GM18868 (cell line): ENCODE measurements around the gene PPP6R3.
"Not testable (repeated sequence)": the region's sequence is repeated elsewhere in the genome, so short reads cannot be mapped to it uniquely, and the experiment has no call there.

ENCODE experiments used
- ATAC-seq: cut with Tn5 transposase; IDR thresholded peaks from one replicate; pipeline ENCODE4 v1.9.1; 2021; ENCODE audit warnings: mild to moderate bottlenecking, moderate library complexity; ENCODE audit not compliant: unreplicated experiment

PPP6R3 gene

DNA sequence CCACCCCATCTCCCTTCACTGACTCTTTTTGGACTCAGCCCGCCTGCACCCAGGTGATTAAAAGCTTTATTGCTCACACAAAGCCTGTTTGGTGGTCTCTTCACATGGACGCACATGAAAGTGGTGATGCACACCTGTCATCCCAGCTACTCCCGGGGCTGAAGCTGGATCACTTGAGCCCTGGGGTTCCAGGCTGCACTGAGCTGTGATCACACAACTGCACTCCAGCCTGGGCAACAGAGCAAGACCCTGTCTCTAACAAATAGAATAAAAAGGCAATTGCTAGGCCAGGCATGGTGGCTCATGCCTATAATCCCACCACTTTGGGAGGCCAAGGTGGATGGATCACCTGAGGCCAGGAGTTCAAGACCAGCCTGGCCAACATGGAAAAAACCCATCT lies 178.8 kb downstream of the PPP6R3 start:
- not testable (repeated sequence) for ATAC-seq

DNA sequence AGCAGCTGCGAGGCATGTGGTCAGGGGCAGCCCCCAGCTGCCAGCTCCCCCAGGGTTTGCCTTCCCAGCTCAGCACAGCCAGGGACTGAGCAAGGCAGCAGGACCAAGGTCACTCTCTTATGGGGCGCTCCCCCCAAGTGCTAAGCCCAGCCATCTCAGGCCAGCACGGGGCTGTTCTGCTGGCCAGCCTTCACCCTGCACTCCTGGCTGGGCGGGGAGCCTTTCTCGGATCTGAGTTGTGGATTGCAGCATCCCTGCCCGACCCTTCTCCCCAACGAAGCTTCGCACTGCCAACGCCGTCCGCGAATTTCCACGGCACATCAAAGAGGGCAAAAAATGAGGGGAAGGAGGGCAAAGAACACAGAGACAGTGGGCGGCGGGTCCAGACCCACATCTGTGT lies 181.3 kb downstream of the PPP6R3 start:
- ATAC-seq = no peak

DNA sequence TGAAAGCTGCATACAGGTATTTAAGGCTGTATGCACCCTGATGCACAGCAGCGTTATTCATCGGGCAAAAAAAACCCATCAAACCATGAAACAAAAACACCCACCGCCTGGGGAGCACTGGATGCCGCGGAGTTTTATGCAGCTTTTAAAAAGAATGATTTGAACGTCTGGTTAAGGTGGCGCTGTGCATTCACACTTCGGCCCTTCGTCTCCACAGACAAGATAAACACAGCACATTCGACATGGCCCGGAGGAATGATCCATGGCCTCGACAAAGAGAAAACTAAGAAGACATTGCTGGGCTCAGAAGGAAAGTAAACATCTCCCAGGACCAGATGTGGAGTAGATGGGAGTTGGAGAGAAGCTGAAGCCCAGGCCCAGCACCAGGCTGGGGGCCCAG lies 183.0 kb downstream of the PPP6R3 start:
- ATAC-seq = no peak

DNA sequence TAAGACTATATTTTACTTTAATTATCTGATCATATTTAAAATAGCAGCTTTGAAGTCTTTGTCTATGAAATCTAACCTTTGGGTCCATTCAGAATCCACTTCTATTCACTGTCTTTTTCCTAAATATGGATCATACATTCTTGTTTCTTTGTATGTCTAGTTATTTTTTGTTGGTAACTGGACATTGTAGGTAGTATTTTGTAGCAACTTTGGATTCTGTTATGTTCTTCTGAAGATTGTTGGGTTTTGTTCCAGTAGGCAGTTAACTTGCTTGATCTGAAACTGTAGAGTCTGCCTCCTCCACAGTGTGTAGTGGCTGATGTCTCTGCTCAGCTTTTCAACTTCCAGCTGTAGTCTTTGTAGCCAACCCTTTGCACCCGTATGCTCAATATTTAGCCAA lies 186.3 kb downstream of the PPP6R3 start:
- ATAC-seq = no peak

DNA sequence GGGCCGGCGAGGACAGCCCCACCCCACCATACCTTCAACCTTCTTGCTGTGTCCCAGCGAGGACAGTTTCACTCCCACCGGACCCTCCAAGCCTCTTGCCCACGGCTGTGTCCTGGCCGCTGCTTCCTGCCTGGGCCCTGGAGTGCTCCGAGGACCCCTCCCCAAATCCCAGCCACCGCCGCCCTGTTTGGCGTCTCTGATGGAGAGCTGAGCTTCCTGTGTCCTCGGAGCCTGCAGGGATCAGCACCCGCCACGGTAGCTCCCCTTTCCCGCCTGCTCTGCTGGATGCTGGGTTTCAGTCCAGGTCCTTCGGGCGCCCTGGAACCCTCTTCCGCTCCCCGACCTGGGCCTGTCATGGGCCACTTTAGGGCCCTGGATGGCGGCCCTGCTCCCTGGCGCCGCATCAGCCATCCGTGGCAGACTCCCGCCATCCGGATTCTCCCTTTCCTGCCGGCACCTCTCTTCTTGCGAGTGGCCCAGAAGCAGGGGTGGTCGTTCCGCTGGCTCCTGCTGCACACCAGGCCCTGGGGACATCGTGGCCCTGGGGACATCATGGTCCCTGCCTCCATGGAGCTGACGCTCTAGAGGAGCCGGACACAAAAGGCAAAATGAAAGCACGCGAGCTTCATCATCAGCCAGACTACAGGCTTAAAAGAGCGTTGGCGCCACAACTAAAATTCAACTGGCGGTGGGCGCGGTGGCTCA lies 189.5 kb downstream of the PPP6R3 start:
- ATAC-seq = no peak

DNA sequence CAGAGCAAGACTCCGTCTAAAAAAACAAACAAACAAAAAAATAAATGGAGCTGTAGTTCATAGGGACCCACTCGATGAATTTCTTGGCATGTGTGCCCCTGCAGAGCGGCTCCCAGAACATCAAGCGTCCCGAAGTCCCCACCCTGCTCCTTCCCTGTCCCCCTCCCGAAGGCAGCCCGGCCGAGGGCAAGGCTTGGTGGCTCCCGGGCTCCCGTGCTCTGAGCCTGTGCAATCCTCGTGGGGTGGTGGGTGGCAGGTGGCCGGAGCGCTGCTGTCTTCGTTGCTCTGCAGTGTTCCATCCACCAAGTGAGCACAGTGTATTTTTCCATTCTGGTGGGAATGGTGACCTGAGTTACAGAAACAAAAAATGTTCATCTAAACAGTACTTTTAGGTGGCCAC lies 190.2 kb downstream of the PPP6R3 start:
- no peak for ATAC-seq

DNA sequence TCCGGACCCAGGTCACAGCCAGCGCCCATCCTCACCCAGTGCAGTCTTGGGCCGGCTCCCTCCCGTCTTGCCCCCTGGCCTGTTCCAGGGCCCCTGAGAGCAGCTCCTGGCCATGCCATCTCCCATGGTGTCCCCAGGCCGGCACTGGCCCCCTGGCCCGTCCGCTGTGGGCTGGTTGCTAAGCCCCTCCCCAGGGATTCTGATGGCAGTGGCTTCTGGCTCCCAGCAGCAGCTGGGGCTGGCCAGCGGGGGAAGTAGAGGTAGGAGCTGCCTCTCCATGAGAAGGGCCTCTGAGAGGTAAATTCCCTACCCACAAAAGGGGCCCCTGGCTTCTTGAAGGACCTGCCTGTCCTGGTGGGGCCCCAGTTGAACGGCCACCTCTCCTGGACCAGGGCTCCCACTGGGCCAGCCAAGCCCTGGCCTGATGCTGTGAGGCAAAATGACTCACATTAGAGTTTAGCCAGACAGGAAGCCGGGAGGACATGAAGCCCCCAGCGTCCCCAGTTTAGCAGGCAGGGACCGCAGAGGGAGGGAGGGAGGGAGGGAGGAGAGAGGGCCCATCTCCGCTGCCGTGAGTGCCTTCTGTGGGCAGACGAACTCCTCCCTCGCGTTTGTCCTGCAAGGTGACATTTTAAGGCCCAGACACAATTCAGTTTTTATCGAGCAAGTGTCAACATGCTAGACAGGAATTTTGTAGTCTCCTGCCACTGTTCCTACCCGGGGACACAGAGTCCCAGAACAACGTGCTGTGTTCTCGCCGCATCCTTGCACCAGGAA lies 190.8 kb downstream of the PPP6R3 start:
- ATAC-seq = no peak

DNA sequence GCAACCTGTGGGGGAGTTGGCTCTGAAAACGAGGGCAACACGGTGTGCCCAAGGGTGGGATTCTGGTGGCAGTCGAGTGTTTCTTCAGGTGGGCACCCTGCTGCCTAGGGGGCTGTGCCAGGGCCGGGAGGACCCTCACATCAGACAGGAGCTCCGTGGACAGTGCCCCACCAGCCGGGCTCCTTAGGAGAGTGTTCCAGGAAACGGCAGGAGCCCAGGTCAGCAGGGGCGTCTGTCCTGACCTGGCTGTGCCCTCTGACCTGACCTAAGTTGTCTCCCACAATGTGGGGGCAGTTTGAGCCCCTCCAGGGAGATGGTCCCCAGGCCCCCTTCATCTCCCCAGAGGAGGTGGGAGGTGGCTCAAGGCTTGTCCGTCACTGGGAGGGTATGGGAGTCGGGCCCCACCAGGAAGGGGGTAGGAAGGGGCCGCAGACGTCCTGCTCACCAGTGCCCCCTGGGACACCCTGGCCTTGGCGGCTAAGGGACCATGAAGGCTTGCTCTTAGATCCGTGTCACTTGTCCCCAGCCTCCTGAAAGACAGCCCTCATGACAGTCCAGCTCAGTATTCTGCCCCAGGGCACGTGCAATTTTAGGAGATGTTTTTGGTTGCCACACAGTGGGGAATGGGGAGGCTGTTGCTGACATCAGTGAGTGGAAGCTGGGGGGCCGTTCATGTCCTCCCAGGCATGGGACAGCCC lies 191.6 kb downstream of the PPP6R3 start:
- ATAC-seq = no peak

DNA sequence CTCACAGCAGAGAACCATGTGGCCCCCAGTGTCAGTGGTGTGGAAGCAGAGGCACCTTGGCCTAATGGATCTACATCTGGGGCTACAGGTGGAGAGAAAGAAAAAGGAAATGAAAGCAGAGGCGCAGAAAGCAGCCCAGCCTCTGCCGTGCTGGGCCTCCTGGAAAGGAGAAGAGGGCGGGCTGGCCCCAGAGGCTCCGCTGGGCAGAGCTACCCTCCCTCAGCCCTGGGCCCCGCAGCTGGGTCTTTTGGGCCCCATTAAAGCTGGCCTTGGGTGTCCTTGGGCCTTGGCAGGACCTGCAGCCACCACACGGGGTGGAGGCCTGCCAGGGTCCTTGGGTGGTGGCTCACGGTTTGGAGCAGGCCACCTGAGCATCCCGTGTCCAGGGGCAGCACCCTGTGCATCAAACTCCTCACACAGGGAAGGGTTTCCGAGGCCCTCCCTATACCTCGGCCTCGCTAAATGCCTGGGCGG lies 192.2 kb downstream of the PPP6R3 start:
- no peak for ATAC-seq

DNA sequence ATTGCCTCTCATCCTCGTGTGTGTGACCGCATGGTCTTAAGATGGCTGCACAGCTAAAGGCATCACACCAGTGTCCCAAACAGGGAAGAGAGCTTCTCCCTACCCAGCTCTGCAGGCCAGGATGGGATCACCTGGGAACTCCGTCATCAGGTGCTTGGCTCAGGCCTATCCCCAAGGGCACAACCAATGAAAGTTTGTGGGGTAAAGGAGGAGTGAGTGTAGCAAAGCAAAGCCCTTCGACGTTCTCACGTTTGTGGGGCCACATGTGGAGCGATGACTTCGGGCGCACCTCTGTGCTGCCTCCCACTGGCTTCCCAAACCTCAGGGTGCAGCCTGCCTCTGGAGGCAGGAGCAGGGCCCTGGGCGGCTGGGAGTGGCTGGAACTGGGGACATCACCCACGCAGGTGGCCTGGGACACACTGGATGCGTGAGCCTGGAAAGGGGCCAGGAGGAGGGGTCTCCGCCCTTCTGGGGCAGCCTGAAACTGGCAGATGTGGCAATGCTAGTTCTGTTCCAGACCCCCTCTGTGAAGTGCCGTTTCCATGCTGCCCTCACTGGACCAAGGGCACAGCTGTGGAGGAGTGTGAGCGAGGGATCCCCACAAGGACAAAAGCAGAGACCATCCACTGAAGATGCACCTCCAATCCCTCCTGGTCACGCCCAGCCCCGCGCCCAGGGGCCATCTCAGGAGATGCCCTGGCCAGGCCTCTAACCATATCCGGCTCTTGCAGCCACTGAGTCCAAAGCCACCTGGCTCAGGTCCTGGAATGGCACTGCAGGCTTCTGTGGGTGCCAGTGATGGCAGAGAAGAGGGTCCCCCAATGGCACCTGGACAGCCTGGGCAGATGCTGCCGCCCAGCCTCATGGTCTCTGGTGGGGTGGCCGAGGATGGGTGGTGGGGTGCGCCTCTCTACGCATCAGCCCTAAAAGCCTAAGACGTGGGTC lies 193.2 kb downstream of the PPP6R3 start:
- ATAC-seq = no peak

DNA sequence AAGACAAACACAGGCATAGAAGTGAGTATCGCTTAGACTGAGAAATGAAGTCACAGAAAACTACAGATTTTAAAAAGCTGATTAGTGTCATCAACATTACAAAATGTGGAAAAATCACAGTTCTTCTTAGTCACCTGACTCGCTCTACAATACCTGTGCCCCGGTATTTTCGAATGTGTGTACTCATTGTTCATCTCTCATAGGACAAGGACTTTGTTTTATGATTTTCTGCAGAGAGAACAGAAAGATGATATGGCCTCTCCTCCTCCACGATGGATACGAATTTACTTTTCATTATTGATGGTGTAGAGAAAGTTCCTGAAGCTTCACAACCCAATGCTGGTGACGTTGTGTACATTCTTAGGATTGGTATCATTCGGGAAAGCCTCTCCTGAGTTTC lies 194.4 kb downstream of the PPP6R3 start:
- ATAC-seq = no peak

DNA sequence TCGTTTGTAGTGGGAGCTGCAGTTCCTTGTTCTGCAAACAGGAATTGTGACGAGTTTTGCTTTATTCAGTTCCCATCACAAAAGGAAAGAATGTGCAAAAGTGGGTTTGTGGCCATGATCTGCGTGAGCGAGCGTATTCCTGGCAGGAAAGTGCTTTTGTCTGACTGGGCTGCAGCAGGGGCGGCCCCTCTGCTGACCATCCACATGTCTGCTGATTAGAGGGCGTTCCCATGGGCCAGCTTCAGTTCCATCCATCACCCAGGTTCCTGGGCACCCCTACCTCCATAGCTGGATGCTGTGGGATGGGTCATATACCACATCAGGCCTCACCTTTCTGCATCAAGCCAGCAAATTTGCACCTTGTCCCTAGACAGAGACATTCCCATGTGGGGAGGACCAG lies 194.9 kb downstream of the PPP6R3 start:
- no peak for ATAC-seq

DNA sequence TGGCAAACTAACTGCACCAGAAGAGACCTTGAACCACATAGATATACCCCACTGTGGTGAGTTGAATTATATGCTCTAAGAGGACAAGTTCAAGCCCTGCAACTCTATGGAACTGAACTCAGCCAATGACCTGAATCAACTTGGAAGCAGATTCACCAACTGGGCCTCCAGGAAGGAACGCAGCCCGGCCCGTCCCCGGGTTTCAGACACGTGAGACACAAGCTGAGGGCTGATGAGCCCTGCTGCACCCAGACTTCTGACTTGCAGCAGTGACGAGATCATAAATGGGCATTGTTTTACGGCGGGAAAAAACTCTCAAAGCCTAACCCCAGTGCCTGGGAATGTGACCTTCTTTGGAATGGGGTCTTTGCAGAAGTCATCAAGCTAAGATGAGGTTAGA lies 195.3 kb downstream of the PPP6R3 start:
- ATAC-seq = no peak

DNA sequence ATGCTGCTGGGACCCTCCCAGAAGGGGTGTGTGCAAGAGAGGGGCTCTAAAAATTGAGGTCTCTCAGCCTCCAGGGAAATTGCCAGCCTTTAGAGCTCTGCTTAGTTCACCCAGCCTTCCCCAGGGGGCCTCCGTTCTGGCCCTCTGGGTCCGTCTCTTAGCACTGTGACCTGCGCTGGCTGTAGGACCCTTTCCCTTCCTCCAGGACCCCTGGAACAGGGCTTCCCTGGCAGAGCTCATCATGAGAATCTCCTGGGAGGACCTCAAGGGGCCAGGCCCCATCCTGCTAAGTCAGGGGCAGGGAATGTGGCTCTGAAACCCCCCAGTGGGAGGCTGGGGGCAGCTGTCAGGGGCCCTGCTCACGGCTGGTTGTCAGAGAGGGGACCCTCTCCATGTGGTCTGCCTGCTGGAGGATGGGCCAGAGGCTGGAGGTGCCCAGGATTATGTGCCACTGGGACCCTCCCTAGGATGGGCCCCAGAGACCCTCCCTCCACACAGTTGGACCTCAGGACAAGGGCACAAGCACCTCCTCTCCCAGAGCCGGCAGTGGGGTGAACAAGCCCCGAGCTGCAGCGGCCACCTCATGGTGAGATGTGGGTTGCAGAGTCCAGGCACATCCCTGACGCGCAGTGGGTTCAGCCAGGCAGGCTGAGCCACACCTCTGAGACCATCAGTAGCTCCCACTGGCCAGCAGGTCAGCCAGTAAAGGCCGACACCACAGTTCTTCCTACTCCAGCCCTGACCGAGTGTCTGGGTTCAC lies 196.6 kb downstream of the PPP6R3 start:
- no peak for ATAC-seq

DNA sequence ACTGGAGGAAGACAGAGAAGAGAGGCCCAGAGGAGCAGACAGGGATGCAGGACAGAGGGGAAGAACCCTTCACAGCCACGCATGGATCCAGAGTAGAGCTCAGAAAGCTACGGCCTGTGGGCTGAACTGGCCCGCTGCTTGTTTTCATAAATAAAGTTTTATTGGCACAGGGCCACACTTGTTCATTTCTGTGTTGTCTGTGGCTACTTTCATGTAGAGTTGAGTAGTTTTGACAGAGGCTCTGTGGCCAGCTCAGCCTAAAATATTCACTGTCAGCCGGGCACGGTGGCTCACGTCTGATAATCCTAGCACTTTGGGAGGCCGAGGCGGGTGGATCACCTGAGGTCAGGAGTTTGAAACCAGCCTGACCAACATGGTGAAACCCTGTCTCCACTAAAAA lies 197.5 kb downstream of the PPP6R3 start:
- no peak for ATAC-seq

DNA sequence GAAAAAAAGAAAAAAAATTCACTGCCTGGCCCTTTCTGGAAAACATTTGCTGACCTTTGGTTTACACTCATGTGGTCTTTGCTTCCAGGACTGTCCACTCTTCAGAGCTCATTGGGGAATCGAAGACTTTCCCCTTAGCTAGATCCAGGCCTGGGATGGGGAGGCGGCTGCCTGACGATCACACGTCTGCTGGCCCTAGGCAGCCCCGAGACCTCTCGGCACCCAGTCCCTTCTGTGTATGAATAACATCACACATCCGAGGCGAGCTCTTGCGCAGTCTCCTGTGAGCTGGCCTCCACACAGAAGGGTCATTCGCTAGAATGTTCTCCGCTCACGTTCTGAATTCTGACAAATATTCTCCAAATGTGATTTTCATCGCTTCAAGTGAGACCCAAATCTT lies 198.1 kb downstream of the PPP6R3 start:
- ATAC-seq = no peak

DNA sequence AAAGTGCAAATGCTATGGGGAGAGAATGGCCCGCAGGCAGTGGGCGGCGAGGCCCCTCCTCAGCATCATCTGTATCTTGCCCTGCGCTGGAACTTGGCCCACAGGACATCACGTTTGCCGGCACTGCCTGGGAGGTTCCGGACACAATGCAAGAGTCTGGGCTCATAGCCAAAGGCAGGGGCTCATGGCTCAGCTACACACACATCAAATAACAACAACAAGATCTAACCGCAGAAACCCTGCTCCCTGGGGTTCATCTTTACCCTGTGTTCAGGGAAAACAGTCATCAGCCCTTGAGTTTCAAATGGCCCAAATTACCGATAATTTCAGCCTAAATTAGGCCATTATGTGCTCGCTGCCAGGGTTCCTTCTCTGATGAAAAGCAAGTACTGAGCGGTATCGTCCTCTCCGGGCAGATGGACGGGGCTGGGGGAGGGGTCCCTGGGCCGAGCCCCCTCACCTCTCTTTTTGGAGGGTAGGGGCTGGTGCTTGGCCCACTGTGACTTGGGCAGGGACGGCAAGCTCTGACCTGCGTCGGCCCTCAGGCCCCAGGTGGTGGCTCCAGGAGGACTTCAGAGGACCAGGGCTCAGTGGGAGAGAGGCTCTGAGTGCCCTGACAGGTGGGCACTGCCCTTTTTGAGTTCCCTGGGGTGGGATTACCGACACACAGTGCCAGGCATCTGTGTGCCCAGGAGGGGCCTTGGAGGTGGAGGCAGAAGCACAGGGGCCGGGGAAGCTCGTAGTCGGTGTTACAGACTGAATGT lies 198.8 kb downstream of the PPP6R3 start:
- no peak for ATAC-seq

DNA sequence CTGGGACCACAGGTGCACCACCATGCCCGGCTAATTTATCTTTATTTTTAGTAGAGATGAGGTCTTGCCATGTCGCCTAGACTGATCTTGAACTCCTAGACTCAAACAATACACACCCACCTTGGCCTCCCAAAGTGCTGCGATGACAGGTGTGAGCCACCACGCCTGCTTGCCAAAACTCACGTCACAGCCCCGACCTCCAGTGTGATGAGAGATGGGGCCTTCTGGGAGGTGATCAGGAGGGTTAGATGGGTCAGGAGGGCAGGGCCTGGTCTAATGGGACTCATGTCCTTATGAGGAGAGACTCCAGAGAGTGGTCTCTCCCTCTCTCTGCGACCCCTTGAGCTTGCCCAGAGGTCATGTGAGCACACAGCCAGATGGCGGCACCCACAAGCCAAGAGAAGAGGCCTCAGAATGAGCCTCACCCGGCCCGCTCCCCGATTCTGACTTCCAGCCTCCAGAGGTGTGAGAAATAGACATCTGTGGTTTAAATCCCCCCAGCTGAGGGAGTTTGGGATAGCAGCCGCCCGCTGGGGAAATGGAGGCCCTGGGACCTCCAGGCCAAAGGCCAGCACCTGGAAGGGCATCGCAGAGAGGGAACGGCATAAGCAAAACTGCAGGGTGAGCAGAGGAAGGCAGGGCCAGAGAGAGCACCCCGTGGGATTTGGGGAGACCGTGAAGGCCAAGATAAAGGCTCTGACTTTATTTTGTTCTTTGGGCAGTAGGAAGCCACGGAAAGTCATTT lies 199.7 kb downstream of the PPP6R3 start:
- ATAC-seq = no peak

DNA sequence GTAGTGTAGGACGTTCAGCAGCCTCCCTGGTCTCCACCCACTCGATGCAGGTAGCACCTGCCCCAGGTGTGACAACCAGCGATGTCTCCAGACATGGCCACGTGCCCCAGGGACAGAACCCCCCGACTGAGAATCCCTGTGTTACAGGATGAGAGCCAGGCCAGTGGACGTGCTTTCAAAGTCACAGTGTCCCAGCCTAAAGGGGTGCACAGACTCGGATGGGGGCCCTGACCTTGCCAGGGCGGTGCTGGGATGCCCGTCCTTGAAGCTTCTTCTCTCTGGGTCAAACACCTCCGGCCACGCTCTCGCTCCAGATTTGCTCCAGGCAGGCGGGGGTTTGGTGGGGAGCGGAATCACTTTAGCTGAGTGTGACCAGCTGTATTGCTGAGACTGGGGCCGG lies 200.5 kb downstream of the PPP6R3 start:
- no peak for ATAC-seq
